ENCODE measurements around the gene TPTE. TPM values are rescaled to one million over a fixed set of nuclear protein-coding genes. Genes with fewer than 3 reads are reported as not detected.
"Not testable (repeated sequence)": the region's sequence is repeated elsewhere in the genome, so short reads cannot be mapped to it uniquely, and the experiment has no call there.

Gene TPTE
- total RNA-seq: not detected

DNA sequence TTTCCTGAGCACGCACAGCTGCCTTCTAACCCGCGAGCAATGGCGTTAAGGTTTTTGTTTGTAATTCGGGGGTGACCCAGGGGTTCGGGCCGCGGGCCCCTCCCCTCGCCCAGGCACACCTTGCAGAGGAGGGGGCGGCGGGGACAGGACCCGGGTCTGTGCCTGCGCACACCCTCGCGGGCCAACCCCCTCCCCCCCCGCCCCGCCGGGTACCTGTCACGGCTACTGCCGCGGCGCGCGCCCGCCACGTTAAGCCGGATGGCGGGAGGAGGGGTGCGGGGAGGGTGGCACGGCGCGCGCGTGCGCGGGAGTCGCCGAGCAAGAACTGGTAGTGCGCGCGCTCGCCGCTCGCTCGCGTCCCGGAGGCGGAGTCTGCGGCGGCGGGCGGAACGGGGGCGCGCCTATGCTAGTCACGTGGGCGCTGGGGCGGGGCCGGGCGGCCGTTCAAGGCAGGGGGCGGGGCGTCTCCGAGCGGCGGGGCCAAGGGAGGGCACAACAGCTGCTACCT, at the start of gene TPTE:
TSS of gene TPTE (plus strand) at position 493 of the 508 bp plus-strand sequence. CDS start 17,141 bp downstream, outside the sequence.
- Histone ChIP-seq H3K36me3 (no peaks in the 10 kb centered on the region), H3K4me3 (no peak within 1 kb of the TSS), H3K9me3 (peaks cover 20% of the 10 kb centered on the region), H3K27me3 (no peaks in the 10 kb centered on the region), H3K27ac (no peak within 1 kb of the TSS), H3K4me1 (no peaks in the 10 kb centered on the region)
- whole genome bisulfite sequencing: 75% methylated on average over 54 of the region's 66 CpGs
- DNase-seq (ENCODE audit: low spot score in 2 of 2): no peak
- TF ChIP-seq POLR2AphosphoS5 (IDR thresholded peaks at IDR 0.05): no peak
- TF ChIP-seq EP300 (IDR thresholded peaks at IDR 0.05): no peak
- TF ChIP-seq POLR2A (IDR thresholded peaks at IDR 0.05): no peak
- TF ChIP-seq, protein P1, sequence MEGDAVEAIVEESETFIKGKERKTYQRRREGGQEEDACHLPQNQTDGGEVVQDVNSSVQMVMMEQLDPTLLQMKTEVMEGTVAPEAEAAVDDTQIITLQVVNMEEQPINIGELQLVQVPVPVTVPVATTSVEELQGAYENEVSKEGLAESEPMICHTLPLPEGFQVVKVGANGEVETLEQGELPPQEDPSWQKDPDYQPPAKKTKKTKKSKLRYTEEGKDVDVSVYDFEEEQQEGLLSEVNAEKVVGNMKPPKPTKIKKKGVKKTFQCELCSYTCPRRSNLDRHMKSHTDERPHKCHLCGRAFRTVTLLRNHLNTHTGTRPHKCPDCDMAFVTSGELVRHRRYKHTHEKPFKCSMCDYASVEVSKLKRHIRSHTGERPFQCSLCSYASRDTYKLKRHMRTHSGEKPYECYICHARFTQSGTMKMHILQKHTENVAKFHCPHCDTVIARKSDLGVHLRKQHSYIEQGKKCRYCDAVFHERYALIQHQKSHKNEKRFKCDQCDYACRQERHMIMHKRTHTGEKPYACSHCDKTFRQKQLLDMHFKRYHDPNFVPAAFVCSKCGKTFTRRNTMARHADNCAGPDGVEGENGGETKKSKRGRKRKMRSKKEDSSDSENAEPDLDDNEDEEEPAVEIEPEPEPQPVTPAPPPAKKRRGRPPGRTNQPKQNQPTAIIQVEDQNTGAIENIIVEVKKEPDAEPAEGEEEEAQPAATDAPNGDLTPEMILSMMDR (IDR thresholded peaks at IDR 0.05): no peak

DNA sequence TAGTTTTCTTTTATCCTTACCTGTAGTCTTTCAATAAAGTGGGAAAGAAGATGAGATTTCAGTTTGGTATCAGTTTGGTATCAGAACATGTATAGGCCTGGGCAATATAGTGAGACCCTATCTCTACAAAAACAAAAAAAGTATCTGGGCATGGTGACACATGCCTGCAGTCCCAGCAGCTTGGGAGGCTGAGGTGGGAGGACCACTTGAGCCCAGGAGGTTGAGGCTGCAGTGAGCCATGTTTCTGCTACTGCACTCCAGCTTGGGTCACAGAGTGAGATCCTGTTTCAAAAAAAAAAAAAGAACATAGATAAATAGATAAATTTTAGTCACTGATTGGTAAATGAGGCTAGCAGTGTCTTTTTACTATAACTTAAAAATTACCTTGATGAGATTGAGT, 49.4 kb upstream of the TPTE start:
- not testable (repeated sequence) for H3K27me3 ChIP-seq, H3K36me3 ChIP-seq, H3K9me3 ChIP-seq, H3K4me1 ChIP-seq, H3K4me3 ChIP-seq, H3K27ac ChIP-seq
- peak in 1 of 2 donors; percentile 68 for DNase-seq (ENCODE audit: low spot score in 2 of 2)

DNA sequence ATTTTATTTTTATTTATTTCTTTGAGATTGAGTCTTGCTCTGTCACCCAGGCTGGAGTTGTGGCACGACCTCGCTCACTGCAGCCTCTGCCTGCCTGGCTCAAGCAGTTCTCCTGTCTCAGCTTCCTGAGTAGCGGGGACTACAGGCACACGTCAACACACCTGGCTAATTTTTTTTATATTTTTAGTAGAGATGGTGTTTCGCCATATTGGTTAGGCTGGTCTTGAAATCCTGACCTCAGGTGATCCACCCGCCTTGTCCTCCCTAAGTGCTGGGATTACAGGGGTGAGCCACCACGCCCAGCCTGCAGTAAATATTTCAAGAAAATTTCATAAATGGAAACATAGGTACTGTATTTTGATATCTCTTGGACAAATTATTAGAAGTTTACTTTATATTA, 43.6 kb upstream of the TPTE start:
- DNase-seq (ENCODE audit: low spot score in 2 of 2): peak in 1 of 2 donors; percentile 79

DNA sequence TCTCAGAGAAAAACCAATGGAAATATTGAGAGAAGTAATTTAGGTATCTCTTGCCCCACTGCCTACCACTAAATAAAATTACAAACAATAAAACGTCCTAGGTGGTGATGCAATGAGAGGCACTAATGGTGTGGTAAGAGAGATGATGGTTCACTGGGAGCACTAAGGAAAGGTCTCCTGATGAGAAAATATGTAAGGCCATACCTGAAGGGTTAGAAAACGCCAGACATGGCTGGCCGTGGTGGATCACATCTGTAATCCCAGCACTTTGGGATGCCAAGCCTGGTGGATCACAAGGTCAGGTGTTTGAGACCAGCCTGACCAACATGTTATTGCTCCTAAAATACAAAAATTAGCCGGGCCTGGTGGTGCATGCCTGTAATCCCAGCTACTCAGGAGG, 41.5 kb upstream of the TPTE start:
- H3K4me3 ChIP-seq, H3K36me3 ChIP-seq, H3K27me3 ChIP-seq, H3K9me3 ChIP-seq, H3K4me1 ChIP-seq, H3K27ac ChIP-seq: not testable (repeated sequence)
- DNase-seq (ENCODE audit: low spot score in 2 of 2): peak in 1 of 2 donors; percentile 70
- WGBS: 44% methylated on average over 4 of the region's 4 CpGs

More for the DNA sequence above, 43.6 kb upstream of the TPTE start:
- not testable (repeated sequence) for H3K27ac ChIP-seq, H3K4me3 ChIP-seq, H3K27me3 ChIP-seq, H3K36me3 ChIP-seq, H3K9me3 ChIP-seq, H3K4me1 ChIP-seq
- 54% methylated on average over 7 of the region's 7 CpGs for WGBS

DNA sequence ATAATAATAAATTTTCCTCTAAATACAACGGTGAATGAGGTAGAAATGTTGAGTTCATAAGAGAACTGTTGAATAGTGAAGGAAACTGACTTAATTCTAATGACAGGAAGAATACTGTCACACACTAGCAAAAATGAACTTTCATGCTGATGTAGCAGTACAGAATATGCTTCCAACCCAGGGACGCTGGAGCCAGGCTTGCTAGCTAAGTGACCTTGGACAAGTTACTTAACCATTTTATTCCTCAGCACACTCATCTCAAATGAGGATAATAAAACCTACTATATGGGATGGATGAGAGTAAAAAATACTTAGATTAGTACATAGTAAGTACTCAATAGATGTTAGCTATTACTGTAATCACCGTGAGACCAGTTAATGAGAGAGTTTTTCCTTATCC, 36.5 kb upstream of the TPTE start:
- H3K36me3 ChIP-seq, H3K4me3 ChIP-seq, H3K9me3 ChIP-seq, H3K27ac ChIP-seq, H3K4me1 ChIP-seq, H3K27me3 ChIP-seq: not testable (repeated sequence)
- WGBS: 53% methylated on average over 3 of the region's 3 CpGs
- DNase-seq (ENCODE audit: low spot score in 2 of 2): peak in 1 of 2 donors; percentile 61

DNA sequence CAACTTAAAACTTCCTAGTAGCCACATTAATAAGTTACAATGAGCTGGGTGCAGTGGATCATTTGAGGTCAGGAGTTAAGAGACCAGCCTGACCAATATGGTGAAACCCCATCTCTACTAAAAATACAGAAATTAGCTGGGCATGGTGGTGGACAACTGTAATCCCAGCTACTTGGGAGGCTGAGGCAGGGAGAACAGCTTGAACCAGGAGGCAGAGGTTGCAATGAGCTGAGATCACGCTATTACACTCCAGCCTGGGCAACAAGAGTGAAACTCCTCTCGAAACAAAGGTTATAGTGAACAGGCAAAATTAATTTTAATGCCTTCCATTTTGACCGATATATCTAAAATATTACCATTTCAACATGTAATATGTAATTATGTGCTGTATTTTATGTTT, 30.9 kb upstream of the TPTE start:
- not testable (repeated sequence) for H3K4me3 ChIP-seq; H3K9me3 ChIP-seq; H3K36me3 ChIP-seq; H3K4me1 ChIP-seq; H3K27me3 ChIP-seq; H3K27ac ChIP-seq; DNase-seq (ENCODE audit: low spot score in 2 of 2)
- 58% methylated on average over 3 of the region's 3 CpGs for WGBS

DNA sequence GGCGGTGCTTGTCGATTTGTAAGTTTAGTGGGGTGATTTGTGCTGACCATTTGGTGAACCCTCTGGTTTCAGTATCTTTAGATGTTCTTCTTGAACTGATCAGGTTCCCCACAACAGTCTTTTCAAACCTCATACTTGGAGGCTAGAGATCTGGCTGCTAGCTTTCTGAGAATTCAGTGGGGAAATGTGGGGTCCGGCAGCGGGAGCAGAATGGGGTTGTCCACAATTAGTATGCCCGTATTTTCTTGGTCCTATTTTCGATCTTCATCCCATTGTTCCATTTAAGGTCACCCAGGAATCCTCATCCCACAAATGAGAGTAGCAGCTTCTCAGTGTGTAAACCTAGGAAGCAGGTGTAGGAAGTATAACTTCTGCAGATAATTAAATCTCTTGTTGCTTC, 10.3 kb upstream of the TPTE start:
- Histone ChIP-seq H3K27me3 (no peaks in the 10 kb centered on the region), H3K27ac (no peak overlapping the region), H3K4me1 (no peaks in the 10 kb centered on the region), H3K9me3 (peaks cover 7% of the 10 kb centered on the region), H3K36me3 (no peaks in the 10 kb centered on the region), H3K4me3 (no peak overlapping the region)
- 65% methylated on average over 6 of the region's 6 CpGs for WGBS
- TF ChIP-seq POLR2A (IDR thresholded peaks at IDR 0.05) (no peak), POLR2AphosphoS5 (IDR thresholded peaks at IDR 0.05) (no peak), EP300 (IDR thresholded peaks at IDR 0.05) (no peak)
- TF ChIP-seq, protein P1 (IDR thresholded peaks at IDR 0.05): no peak
- no peak for DNase-seq (ENCODE audit: low spot score in 2 of 2)

DNA sequence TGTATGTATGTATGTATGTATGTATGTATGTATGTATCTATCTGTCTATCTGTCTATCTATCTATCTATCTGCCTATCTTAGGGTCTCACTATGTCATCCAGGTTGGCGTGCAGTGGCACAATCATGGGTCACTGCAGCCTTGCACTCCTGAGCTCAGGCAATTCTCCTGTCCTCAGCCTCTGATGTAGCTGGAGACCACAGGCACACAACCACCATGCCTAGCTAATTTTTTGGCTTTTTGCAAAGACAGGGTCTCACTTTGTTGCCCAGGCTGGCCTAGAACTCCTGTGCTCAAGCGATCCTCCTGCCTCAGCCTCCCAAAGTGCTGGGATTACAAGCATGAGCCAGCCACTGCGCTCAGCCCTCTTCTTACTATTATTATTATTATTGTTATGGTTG, 4.5 kb upstream of the TPTE start:
- H3K9me3 ChIP-seq: peaks cover 17% of the 10 kb centered on the region
- WGBS: 86% methylated on average over 3 of the region's 3 CpGs
- H3K27ac ChIP-seq: not testable (repeated sequence)

DNA sequence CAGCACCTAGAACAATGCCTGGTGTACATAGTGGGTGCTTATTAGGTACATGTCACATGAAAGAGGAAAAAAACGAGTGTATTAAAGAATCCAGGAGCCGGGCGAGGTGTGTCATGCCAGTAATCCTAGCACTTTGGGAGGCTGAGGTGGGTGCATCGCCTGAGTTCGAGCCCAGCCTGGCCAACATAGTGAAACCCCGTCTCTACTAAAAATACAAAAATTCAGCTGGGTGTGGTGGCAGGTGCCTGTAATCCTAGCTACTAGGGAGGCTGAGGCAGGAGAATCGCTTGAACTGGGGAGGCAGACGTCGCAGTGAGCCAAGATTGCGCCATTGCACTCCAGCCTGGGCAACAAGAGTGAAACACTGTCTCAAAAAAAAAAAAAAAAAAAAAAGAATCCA, 3.5 kb upstream of the TPTE start:
- not testable (repeated sequence) for DNase-seq (ENCODE audit: low spot score in 2 of 2); H3K4me1 ChIP-seq; H3K36me3 ChIP-seq; H3K27ac ChIP-seq; H3K4me3 ChIP-seq; H3K27me3 ChIP-seq
- WGBS: 80% methylated on average over 10 of the region's 10 CpGs
- peaks cover 20% of the 10 kb centered on the region for H3K9me3 ChIP-seq

More for the DNA sequence above, 4.5 kb upstream of the TPTE start:
- not testable (repeated sequence) for H3K36me3 ChIP-seq; DNase-seq (ENCODE audit: low spot score in 2 of 2); H3K27me3 ChIP-seq; H3K4me1 ChIP-seq; H3K4me3 ChIP-seq

DNA sequence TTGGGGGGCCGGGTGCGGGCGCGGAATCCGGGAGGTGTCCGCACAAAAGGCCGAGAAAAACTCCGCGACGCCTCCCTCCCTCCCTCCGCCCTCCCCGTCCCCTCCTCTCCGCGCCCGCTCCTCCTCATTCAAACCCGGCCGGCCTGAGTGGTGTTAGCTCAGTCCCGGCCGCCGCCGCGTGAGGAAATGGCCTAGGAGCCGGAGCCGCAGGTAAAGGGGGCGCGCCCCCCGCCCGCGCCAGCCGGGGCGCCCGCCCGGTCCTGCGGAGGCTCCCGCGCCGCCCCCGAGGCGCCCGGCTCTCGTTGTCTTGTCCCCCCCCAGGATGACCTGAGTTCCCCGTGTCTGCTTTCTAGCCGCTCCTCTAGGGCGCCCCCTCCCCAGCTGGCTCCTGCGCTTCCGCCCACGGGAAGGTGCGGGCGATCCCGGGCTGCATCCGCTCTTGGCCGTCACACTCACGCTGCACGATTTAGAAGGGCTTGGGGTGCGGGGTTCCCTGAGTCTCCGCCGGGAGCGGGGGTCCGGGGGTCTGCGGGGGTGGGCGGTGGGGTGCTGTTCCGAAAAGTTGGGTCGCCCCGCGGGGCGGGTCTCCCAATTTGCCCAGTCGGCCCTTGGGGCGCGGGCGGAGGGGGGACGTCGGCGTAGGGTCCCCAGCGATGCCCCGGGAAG, 585 bp downstream of the TPTE start:
- WGBS: 68% methylated on average over 52 of the region's 75 CpGs
- not testable (repeated sequence) for H3K4me1 ChIP-seq; H3K27me3 ChIP-seq; H3K36me3 ChIP-seq; DNase-seq (ENCODE audit: low spot score in 2 of 2); H3K4me3 ChIP-seq; H3K27ac ChIP-seq
- peaks cover 19% of the 10 kb centered on the region for H3K9me3 ChIP-seq
